GM19023 (cell line): Measurements from ENCODE around the gene ANKMY1.
"Not testable (repeated sequence)": the region's sequence is repeated elsewhere in the genome, so short reads cannot be mapped to it uniquely, and the experiment has no call there.

Source experiments
- ATAC-seq: cut with Tn5 transposase; IDR thresholded peaks from one replicate; pipeline ENCODE4 v1.9.1; 2021; ENCODE audit warnings: mild to moderate bottlenecking, moderate library complexity; ENCODE audit not compliant: unreplicated experiment

The ANKMY1 gene

GRCh38 chr2:240556553-240557100, 1.2 kb downstream of the ANKMY1 start:
- no peak for ATAC-seq

GRCh38 chr2:240555541-240556250, 2.1 kb downstream of the ANKMY1 start:
- ATAC-seq = no peak

GRCh38 chr2:240554767-240555493, 2.9 kb downstream of the ANKMY1 start:
- no peak for ATAC-seq

- ATAC-seq = no peak
Measured at GRCh38 chr2:240553956-240554480, 3.8 kb downstream of the ANKMY1 start.

GRCh38 chr2:240551811-240552210, 6.0 kb downstream of the ANKMY1 start:
- ATAC-seq = no peak

- ATAC-seq = no peak
Measured at GRCh38 chr2:240551288-240551687, 6.5 kb downstream of the ANKMY1 start.

GRCh38 chr2:240539906-240540305, 17.9 kb downstream of the ANKMY1 start:
- no peak for ATAC-seq

- ATAC-seq = not testable (repeated sequence)
Measured at GRCh38 chr2:240539101-240539500, 18.7 kb downstream of the ANKMY1 start.

- no peak for ATAC-seq
Measured at GRCh38 chr2:240538031-240538780, 19.6 kb downstream of the ANKMY1 start.

- ATAC-seq = no peak
Measured at GRCh38 chr2:240532031-240532775, 25.6 kb downstream of the ANKMY1 start.

- no peak for ATAC-seq
Measured at GRCh38 chr2:240531038-240531437, 26.8 kb downstream of the ANKMY1 start.

- ATAC-seq = no peak
Measured at GRCh38 chr2:240530181-240530580, 27.6 kb downstream of the ANKMY1 start.

- ATAC-seq = no peak
Measured at GRCh38 chr2:240529344-240529999, 28.3 kb downstream of the ANKMY1 start.

GRCh38 chr2:240528406-240529040, 29.3 kb downstream of the ANKMY1 start:
- ATAC-seq = no peak

- no peak for ATAC-seq
Measured at GRCh38 chr2:240527153-240527750, 30.5 kb downstream of the ANKMY1 start.

GRCh38 chr2:240526521-240526920, 31.3 kb downstream of the ANKMY1 start:
- no peak for ATAC-seq

- no peak for ATAC-seq
Measured at GRCh38 chr2:240525802-240526201, 32.0 kb downstream of the ANKMY1 start.

- no peak for ATAC-seq
Measured at GRCh38 chr2:240524963-240525718, 32.6 kb downstream of the ANKMY1 start.
